ENCODE results near the gene SDK1.

The SDK1 gene

GRCh38 chr7:4179688-4180380 lies 878.8 kb downstream of the SDK1 start:
- in situ Hi-C loops (cut with MboI; ENCODE audit: low sequenced_read_pairs), result no loop called here

GRCh38 chr7:4181446-4181845 lies 880.4 kb downstream of the SDK1 start:
- in situ Hi-C loops (cut with MboI; ENCODE audit: low sequenced_read_pairs), result no loop called here

GRCh38 chr7:4182605-4183300 lies 881.7 kb downstream of the SDK1 start:
- in situ Hi-C loops (cut with MboI; ENCODE audit: low sequenced_read_pairs), result no loop called here

GRCh38 chr7:4184653-4185052 lies 883.6 kb downstream of the SDK1 start:
- in situ Hi-C loops (cut with MboI; ENCODE audit: low sequenced_read_pairs), result no loop called here

GRCh38 chr7:4185136-4185535 lies 884.1 kb downstream of the SDK1 start:
- in situ Hi-C loops (cut with MboI; ENCODE audit: low sequenced_read_pairs), result no loop called here

GRCh38 chr7:4185721-4186512 lies 884.9 kb downstream of the SDK1 start:
- in situ Hi-C loops (cut with MboI; ENCODE audit: low sequenced_read_pairs), result no loop called here

GRCh38 chr7:4186513-4186780 lies 885.4 kb downstream of the SDK1 start:
- in situ Hi-C loops (cut with MboI; ENCODE audit: low sequenced_read_pairs), result no loop called here

- in situ Hi-C loops (cut with MboI; ENCODE audit: low sequenced_read_pairs), result no loop called here
These were observed 887.6 kb downstream of the SDK1 start for GRCh38 chr7:4188651-4189050.

- in situ Hi-C loops (cut with MboI; ENCODE audit: low sequenced_read_pairs), result no loop called here
These were observed 888.1 kb downstream of the SDK1 start for GRCh38 chr7:4189131-4189570.

- in situ Hi-C loops (cut with MboI; ENCODE audit: low sequenced_read_pairs), result no loop called here
These were observed 889.2 kb downstream of the SDK1 start for GRCh38 chr7:4190010-4190981.

- in situ Hi-C loops (cut with MboI; ENCODE audit: low sequenced_read_pairs), result no loop called here
These were observed 890.0 kb downstream of the SDK1 start for GRCh38 chr7:4191046-4191445.

- in situ Hi-C loops (cut with MboI; ENCODE audit: low sequenced_read_pairs), result no loop called here
These were observed 890.5 kb downstream of the SDK1 start for GRCh38 chr7:4191525-4191924.

- in situ Hi-C loops (cut with MboI; ENCODE audit: low sequenced_read_pairs), result no loop called here
These were observed 894.6 kb downstream of the SDK1 start for GRCh38 chr7:4195660-4196059.

- in situ Hi-C loops (cut with MboI; ENCODE audit: low sequenced_read_pairs), result no loop called here
These were observed 895.2 kb downstream of the SDK1 start for GRCh38 chr7:4196121-4196819.

GRCh38 chr7:4198301-4198700 lies 897.2 kb downstream of the SDK1 start:
- in situ Hi-C loops (cut with MboI; ENCODE audit: low sequenced_read_pairs), result no loop called here

- in situ Hi-C loops (cut with MboI; ENCODE audit: low sequenced_read_pairs), result no loop called here
These were observed 899.6 kb downstream of the SDK1 start for GRCh38 chr7:4200546-4201094.

- in situ Hi-C loops (cut with MboI; ENCODE audit: low sequenced_read_pairs), result no loop called here
These were observed 900.5 kb downstream of the SDK1 start for GRCh38 chr7:4201566-4201965.

- in situ Hi-C loops (cut with MboI; ENCODE audit: low sequenced_read_pairs), result no loop called here
These were observed 901.2 kb downstream of the SDK1 start for GRCh38 chr7:4202154-4202736.

- in situ Hi-C loops (cut with MboI; ENCODE audit: low sequenced_read_pairs), result no loop called here
These were observed 901.9 kb downstream of the SDK1 start for GRCh38 chr7:4202954-4203353.

Measured in hTERT RPE-1 (cell line).